ENCODE measurements around the gene ZNF532. TPM values are rescaled to one million over a fixed set of nuclear protein-coding genes. Genes with fewer than 3 reads are reported as not detected.

The ZNF532 gene
- total RNA-seq, 1 experiment from 2014 or later: 49.8 TPM

GRCh38 chr18:58966005-58966677 is 101.5 kb downstream of the ZNF532 start:
- no peak for DNase-seq (ENCODE audit: low read depth, low spot score)
- Histone ChIP-seq H3K27me3 (ENCODE audit: control insufficient read depth, insufficient read depth, low read length) (no peaks in the 10 kb centered on the region), H3K27ac (ENCODE audit: low read length) (peak overlapping the region; percentile 9; the same call in 1 of the 2 replicates), H3K4me3 (ENCODE audit: low read depth in 2 of 2, low read length in 2 of 2) (no peak overlapping the region), H3K9me3 (ENCODE audit: control insufficient read depth, insufficient read depth, low read depth, low read length) (no peaks in the 10 kb centered on the region), H3K36me3 (ENCODE audit: control insufficient read depth, insufficient read depth, low read length) (no peaks in the 10 kb centered on the region), H3K4me1 (ENCODE audit: control insufficient read depth, insufficient read depth, low read length) (no peaks in the 10 kb centered on the region; the same call in 1 of the 2 replicates)
- ChIA-PET CTCF (no interaction called here), POLR2A (no interaction called here)
- in situ Hi-C loops (cut with HindIII; ENCODE audit: low pct_unique_long_range_greater_than_20kb, low sequenced_read_pairs): no loop called here
- TF ChIP-seq CTCF (IDR thresholded peaks at IDR 0.05) (no peak), TCF7L2 (IDR thresholded peaks at IDR 0.05; ENCODE audit: low read depth, low read length) (no peak), REST (IDR thresholded peaks at IDR 0.05; ENCODE audit: insufficient read depth in 1 of 2, low read depth in 2 of 2, low read length in 1 of 2) (no peak), SIN3A (IDR thresholded peaks at IDR 0.05; ENCODE audit: borderline replicate concordance, insufficient read depth, low read depth, low read length) (no peak), POLR2AphosphoS5 (IDR thresholded peaks at IDR 0.05; ENCODE audit: low read depth, low read length) (no peak)
- no TSS peak for BruUV-seq (replicated peaks)
- no peak for ATAC-seq
- intact Hi-C loops (cut with micrococcal nuclease; ENCODE audit: unreplicated experiment): no loop called here

GRCh38 chr18:58966704-58967103 is 102.0 kb downstream of the ZNF532 start:
- Histone ChIP-seq H3K27ac (ENCODE audit: low read length) (no peak overlapping the region), H3K4me1 (ENCODE audit: control insufficient read depth, insufficient read depth, low read length) (no peaks in the 10 kb centered on the region; the same call in 1 of the 2 replicates), H3K27me3 (ENCODE audit: control insufficient read depth, insufficient read depth, low read length) (no peaks in the 10 kb centered on the region), H3K9me3 (ENCODE audit: control insufficient read depth, insufficient read depth, low read depth, low read length) (no peaks in the 10 kb centered on the region), H3K4me3 (ENCODE audit: low read depth in 2 of 2, low read length in 2 of 2) (no peak overlapping the region), H3K36me3 (ENCODE audit: control insufficient read depth, insufficient read depth, low read length) (no peaks in the 10 kb centered on the region)
- ChIA-PET CTCF (no interaction called here), POLR2A (no interaction called here)
- in situ Hi-C loops (cut with HindIII; ENCODE audit: low pct_unique_long_range_greater_than_20kb, low sequenced_read_pairs) (no loop called here), intact Hi-C loops (cut with micrococcal nuclease; ENCODE audit: unreplicated experiment) (no loop called here)
- TSS peak; percentile 40 for BruUV-seq (replicated peaks)
- DNase-seq (ENCODE audit: low read depth, low spot score) (no peak), ATAC-seq (no peak)
- no peak for TF ChIP-seq TCF7L2 (IDR thresholded peaks at IDR 0.05; ENCODE audit: low read depth, low read length)
- no peak for TF ChIP-seq CTCF (IDR thresholded peaks at IDR 0.05)
- no peak for TF ChIP-seq POLR2AphosphoS5 (IDR thresholded peaks at IDR 0.05; ENCODE audit: low read depth, low read length)
- TF ChIP-seq SIN3A (IDR thresholded peaks at IDR 0.05; ENCODE audit: borderline replicate concordance, insufficient read depth, low read depth, low read length): no peak
- no peak for TF ChIP-seq REST (IDR thresholded peaks at IDR 0.05; ENCODE audit: insufficient read depth in 1 of 2, low read depth in 2 of 2, low read length in 1 of 2)
